ENCODE measurements around the gene PSG1.
"Not testable (repeated sequence)": the region's sequence is repeated elsewhere in the genome, so short reads cannot be mapped to it uniquely, and the experiment has no call there.

The PSG1 gene

GRCh38 chr19:42879613-42880012 lies at the start of gene PSG1:
Gene PSG1, minus strand, starts transcription at chr19:42879713. Its CDS starts 132 bp downstream, at chr19:42879581.
- DNase-seq = no peak

- no peak for DNase-seq
Measured at GRCh38 chr19:42928896-42929295, 49.4 kb upstream of the PSG1 start.

GRCh38 chr19:42926781-42927180 lies 47.3 kb upstream of the PSG1 start:
- no peak for DNase-seq

- DNase-seq = not testable (repeated sequence)
Measured at GRCh38 chr19:42923106-42923505, 43.6 kb upstream of the PSG1 start.

- DNase-seq = not testable (repeated sequence)
Measured at GRCh38 chr19:42920971-42921370, 41.5 kb upstream of the PSG1 start.

- no peak for DNase-seq
Measured at GRCh38 chr19:42919757-42920079, 40.2 kb upstream of the PSG1 start.

GRCh38 chr19:42919070-42919756 lies 39.7 kb upstream of the PSG1 start:
- DNase-seq = not testable (repeated sequence)

GRCh38 chr19:42918377-42919069 lies 39.0 kb upstream of the PSG1 start:
- not testable (repeated sequence) for DNase-seq

- DNase-seq = not testable (repeated sequence)
Measured at GRCh38 chr19:42917634-42918033, 38.1 kb upstream of the PSG1 start, which contains the start of gene PSG6. Gene PSG6, minus strand, starts transcription at chr19:42917894. Its CDS starts 102 bp downstream, at chr19:42917792.

- DNase-seq = not testable (repeated sequence)
Measured at GRCh38 chr19:42916931-42917330, 37.4 kb upstream of the PSG1 start.

GRCh38 chr19:42913516-42913915 lies 34.0 kb upstream of the PSG1 start:
- not testable (repeated sequence) for DNase-seq

- not testable (repeated sequence) for DNase-seq
Measured at GRCh38 chr19:42912941-42913340, 33.4 kb upstream of the PSG1 start.

GRCh38 chr19:42911731-42912130 lies 32.2 kb upstream of the PSG1 start:
- DNase-seq = not testable (repeated sequence)

- not testable (repeated sequence) for DNase-seq
Measured at GRCh38 chr19:42906162-42906561, 26.6 kb upstream of the PSG1 start.

GRCh38 chr19:42900561-42900960 lies 21.0 kb upstream of the PSG1 start:
- not testable (repeated sequence) for DNase-seq

GRCh38 chr19:42899674-42900073 lies 20.2 kb upstream of the PSG1 start:
- DNase-seq = not testable (repeated sequence)

- DNase-seq = not testable (repeated sequence)
Measured at GRCh38 chr19:42899110-42899509, 19.6 kb upstream of the PSG1 start.

- DNase-seq = not testable (repeated sequence)
Measured at GRCh38 chr19:42898656-42899055, 19.1 kb upstream of the PSG1 start.

GRCh38 chr19:42897729-42898128 lies 18.2 kb upstream of the PSG1 start:
- DNase-seq = not testable (repeated sequence)

GRCh38 chr19:42890446-42890845 lies 10.9 kb upstream of the PSG1 start:
- not testable (repeated sequence) for DNase-seq

- DNase-seq = not testable (repeated sequence)
Measured at GRCh38 chr19:42887876-42888445, 8.4 kb upstream of the PSG1 start.

GRCh38 chr19:42882730-42883129 lies 3.2 kb upstream of the PSG1 start:
- not testable (repeated sequence) for DNase-seq

- not testable (repeated sequence) for DNase-seq
Measured at GRCh38 chr19:42882010-42882409, 2.5 kb upstream of the PSG1 start.

GRCh38 chr19:42881279-42881678 lies 1.8 kb upstream of the PSG1 start:
- DNase-seq = not testable (repeated sequence)

All from NCI-H1436 (cell line).